ENCODE results near the gene CD84. TPM values are rescaled to one million over a fixed set of nuclear protein-coding genes. Genes with fewer than 3 reads are reported as not detected.

Gene CD84
- total RNA-seq, 4 donors from 2014 or later, result 1.8 to 5.8 (median 2.4) TPM

- Histone ChIP-seq H3K4me3 (replicated peaks in 1 of 3) (no peak overlapping the region), H3K27me3 (no peaks in the 10 kb centered on the region), H3K9me3 (no peaks in the 10 kb centered on the region), H3K27ac (no peak overlapping the region), H3K4me1 (no peaks in the 10 kb centered on the region), H3K36me3 (no peaks in the 10 kb centered on the region)
- TF ChIP-seq POLR2A (IDR thresholded peaks at IDR 0.05) (no peak), CTCF (IDR thresholded peaks at IDR 0.05) (no peak)
- no peak for DNase-seq
- WGBS, 2 donors, result 84 to 87% methylated on average over 4 of the region's 4 CpGs
- intact Hi-C loops (cut with DNase I), result no loop called here
Observed at GRCh38 chr1:160558660-160559380, 20.5 kb downstream of the CD84 start.

DNA sequence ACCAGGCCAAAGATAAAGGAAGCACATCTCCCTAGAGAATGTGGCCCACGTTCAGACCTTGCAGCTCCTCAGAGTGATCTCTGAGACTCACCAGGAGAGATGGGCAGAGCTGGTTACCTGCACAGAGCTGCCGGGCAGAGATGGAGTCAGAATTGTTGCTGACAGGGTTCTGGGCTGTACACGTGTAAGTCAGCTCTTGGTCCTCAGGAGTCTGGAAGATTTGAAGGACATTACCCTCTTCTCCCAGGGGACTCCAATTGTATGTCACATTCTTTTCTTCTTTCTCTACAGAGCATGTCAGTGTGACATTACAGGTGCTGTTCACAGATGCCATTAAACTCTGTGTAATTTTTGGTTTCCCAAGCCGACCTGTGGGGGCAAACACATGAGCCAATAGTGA lies 25.5 kb downstream of the CD84 start:
- no peak for TF ChIP-seq CTCF (IDR thresholded peaks at IDR 0.05)
- no peak for TF ChIP-seq POLR2A (IDR thresholded peaks at IDR 0.05)
- no peak for DNase-seq
- Histone ChIP-seq H3K9me3 (no peaks in the 10 kb centered on the region), H3K27ac (no peak overlapping the region), H3K4me3 (replicated peaks in 1 of 3) (no peak overlapping the region), H3K4me1 (no peaks in the 10 kb centered on the region), H3K36me3 (no peaks in the 10 kb centered on the region), H3K27me3 (no peaks in the 10 kb centered on the region)
- 69 to 83% methylated on average over 4 of the region's 4 CpGs for WGBS, 2 donors
- intact Hi-C loops (cut with DNase I), result no loop called here

GRCh38 chr1:160552425-160552824 lies 26.9 kb downstream of the CD84 start:
- DNase-seq, result no peak
- H3K4me3 ChIP-seq (replicated peaks in 1 of 3), result no peak overlapping the region
- 76 to 77% methylated on average over 2 of the region's 2 CpGs for WGBS, 2 donors
- H3K4me1 ChIP-seq, result no peaks in the 10 kb centered on the region
- H3K27ac ChIP-seq, result no peak overlapping the region
- H3K9me3 ChIP-seq, result no peaks in the 10 kb centered on the region
- H3K27me3 ChIP-seq, result no peaks in the 10 kb centered on the region
- no peaks in the 10 kb centered on the region for H3K36me3 ChIP-seq
- intact Hi-C loops (cut with DNase I), result no loop called here
- no peak for TF ChIP-seq CTCF (IDR thresholded peaks at IDR 0.05)

GRCh38 chr1:160550572-160551034 lies 28.7 kb downstream of the CD84 start:
- H3K4me3 ChIP-seq (replicated peaks in 1 of 3), result no peak overlapping the region
- no peaks in the 10 kb centered on the region for H3K4me1 ChIP-seq
- intact Hi-C loops (cut with DNase I), result no loop called here
- 45 to 59% methylated on average over 4 to 5 of the region's 6 CpGs for WGBS, 2 donors
- no peaks in the 10 kb centered on the region for H3K36me3 ChIP-seq
- no peaks in the 10 kb centered on the region for H3K27me3 ChIP-seq
- TF ChIP-seq CTCF (IDR thresholded peaks at IDR 0.05), result no peak
- no peak for TF ChIP-seq POLR2A (IDR thresholded peaks at IDR 0.05)
- H3K27ac ChIP-seq, result no peak overlapping the region
- DNase-seq, result no peak
- H3K9me3 ChIP-seq, result no peaks in the 10 kb centered on the region

DNA sequence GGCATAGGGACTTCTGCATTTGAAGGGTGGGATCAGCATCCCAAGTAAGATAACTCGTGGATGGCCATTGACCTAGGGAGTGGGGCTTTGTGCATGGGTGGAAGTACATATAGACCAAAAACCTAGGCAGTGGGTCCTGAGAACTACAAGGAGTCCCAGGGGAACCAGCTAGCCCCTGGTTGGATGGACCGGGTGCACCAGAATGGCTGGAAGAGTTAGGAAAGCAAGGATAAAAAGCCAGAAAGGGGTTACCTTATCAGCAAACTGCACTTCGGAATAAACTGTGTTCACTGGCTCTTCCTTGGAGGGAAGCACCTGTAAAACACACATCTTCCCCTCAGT lies 29.7 kb downstream of the CD84 start:
- H3K4me1 ChIP-seq, result no peaks in the 10 kb centered on the region
- DNase-seq, result no peak
- H3K27ac ChIP-seq, result no peak overlapping the region
- 91 to 96% methylated on average over 3 of the region's 3 CpGs for WGBS, 2 donors
- H3K27me3 ChIP-seq, result no peaks in the 10 kb centered on the region
- intact Hi-C loops (cut with DNase I), result no loop called here
- TF ChIP-seq POLR2A (IDR thresholded peaks at IDR 0.05) (no peak), CTCF (IDR thresholded peaks at IDR 0.05) (no peak)
- H3K36me3 ChIP-seq, result no peaks in the 10 kb centered on the region
- H3K4me3 ChIP-seq (replicated peaks in 1 of 3), result no peak overlapping the region
- H3K9me3 ChIP-seq, result no peaks in the 10 kb centered on the region
